NCI-H2081 treated with DMSO at 0.1 percent for 48 hours (cell line): ENCODE measurements around the gene PCGF2.

ENCODE experiments used
- DNase-seq: peaks from one replicate; lab custom pipeline; 2025; lab: John Stamatoyannopoulos, UW

The PCGF2 gene

DNA sequence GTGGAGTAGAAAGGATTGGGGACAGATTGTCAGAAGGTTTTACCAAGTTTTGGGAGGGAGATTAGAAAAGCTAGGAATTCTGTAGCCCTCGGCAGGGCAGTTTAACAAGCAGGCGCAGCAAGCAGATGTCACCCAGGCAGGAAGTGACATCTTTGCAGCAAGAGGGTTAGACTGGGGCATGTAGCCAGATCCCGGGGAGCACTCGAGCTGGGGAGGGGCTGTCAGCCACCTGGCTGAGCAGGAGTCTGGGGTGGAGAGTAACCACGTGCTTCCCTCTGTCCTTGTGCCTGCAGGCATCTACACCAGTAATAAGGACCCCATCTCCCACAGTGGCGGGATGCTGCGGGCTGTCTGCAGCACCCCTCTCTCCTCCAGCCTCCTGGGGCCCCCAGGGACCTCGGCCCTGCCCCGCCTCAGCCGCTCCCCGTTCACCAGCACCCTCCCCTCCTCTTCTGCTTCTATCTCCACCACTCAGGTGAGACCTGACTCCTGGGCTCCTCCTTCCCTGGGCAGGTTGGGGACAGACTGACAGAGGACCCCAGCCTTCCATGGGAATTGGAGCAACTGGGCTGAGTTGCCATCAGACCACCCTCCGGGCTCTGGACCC lies 30.9 kb downstream of the PCGF2 start:
- no peak for DNase-seq

DNA sequence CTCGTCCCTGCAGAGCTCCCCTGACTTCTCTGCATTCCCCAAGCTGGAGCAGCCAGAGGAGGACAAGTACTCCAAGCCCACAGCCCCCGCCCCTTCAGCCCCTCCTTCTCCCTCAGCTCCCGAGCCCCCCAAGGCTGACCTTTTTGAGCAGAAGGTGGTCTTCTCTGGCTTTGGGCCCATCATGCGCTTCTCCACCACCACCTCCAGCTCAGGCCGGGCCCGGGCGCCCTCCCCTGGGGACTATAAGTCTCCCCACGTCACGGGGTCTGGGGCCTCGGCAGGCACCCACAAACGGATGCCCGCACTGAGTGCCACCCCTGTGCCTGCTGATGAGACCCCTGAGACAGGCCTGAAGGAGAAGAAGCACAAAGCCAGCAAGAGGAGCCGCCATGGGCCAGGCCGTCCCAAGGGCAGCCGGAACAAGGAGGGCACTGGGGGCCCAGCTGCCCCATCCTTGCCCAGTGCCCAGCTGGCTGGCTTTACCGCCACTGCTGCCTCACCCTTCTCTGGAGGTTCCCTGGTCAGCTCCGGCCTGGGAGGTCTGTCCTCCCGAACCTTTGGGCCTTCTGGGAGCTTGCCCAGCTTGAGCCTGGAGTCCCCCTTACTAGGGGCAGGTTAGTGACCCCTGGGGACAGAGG lies 31.6 kb downstream of the PCGF2 start:
- DNase-seq: no peak

DNA sequence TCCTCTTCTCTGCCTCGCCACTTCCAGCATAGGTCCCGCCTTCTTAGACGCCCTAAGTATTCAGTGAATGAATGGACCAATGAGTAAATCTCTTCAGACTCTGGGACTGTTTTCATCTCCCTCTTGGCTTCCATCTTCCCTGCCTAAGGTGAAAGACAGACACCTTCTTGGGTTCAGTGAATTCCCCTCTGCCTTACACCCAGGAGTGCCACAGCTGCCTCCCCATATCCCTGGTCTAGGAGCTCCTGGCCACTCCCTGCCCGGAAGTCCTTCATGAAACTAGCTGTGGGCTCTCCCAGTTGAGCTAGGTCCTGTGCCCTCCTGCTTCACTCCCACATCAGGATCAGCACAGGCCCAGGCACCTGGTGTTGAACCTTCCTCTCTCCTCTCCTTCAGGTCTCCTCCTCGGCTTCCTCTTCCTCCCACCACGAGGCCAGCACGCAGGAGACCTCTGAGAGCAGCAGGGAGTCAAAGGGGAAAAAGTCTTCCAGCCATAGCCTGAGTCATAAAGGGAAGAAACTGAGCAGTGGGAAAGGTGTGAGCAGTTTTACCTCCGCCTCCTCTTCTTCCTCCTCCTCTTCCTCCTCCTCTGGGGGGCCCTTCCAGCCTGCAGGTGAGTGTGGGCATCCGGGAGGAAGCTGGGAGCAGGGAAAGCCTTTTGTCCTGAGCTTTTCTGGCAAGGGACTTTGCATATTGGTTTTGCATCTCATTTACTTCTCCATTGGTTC lies 32.8 kb downstream of the PCGF2 start:
- no peak for DNase-seq

DNA sequence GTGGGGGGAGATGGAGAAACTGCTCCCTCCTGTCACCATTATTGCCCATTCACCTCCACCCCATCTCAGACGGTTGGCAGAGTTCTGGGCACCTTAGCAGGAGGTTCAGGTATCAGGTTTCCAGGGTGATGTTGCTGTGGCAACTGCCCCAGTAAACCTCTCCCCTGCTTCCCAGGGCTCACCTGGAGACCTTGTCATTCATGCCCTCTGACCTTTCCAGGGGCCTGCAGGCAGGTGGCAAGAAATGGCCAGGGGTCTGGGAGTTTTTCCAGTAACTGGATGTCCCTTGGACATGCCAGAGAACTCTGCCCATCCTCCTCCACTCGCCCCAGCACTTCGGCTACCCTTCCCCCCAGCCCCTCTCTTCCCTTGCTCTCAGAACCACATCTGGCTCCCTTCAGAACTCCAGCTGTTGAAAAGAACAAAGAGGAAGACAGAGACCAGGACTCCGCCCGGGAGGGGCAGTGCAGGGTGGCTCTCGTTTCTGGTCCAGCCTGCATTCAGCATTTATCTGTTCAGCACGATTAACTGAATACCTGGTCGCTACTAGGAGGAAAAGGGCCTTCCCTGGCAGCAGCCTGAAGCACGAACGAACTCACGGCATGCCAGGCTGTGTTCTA lies 34.6 kb downstream of the PCGF2 start:
- no peak for DNase-seq

DNA sequence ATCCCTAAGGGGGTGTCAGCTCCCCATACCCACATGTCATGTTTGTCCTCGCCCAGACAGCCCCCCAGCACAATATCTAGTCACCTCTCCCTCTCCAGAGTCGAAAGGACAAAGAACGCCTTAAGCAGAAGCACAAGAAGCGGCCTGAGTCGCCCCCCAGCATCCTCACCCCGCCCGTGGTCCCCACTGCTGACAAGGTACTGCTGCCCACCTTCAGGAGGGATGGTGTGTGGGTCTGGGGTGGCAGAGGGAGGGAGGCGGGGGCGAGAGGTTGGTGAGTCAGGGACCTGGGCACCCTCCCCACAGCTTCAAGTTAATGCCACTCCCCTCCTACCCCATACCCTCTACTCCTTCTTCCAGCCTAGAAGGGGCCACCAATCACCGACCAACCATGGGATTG lies 35.5 kb downstream of the PCGF2 start:
- DNase-seq: no peak

DNA sequence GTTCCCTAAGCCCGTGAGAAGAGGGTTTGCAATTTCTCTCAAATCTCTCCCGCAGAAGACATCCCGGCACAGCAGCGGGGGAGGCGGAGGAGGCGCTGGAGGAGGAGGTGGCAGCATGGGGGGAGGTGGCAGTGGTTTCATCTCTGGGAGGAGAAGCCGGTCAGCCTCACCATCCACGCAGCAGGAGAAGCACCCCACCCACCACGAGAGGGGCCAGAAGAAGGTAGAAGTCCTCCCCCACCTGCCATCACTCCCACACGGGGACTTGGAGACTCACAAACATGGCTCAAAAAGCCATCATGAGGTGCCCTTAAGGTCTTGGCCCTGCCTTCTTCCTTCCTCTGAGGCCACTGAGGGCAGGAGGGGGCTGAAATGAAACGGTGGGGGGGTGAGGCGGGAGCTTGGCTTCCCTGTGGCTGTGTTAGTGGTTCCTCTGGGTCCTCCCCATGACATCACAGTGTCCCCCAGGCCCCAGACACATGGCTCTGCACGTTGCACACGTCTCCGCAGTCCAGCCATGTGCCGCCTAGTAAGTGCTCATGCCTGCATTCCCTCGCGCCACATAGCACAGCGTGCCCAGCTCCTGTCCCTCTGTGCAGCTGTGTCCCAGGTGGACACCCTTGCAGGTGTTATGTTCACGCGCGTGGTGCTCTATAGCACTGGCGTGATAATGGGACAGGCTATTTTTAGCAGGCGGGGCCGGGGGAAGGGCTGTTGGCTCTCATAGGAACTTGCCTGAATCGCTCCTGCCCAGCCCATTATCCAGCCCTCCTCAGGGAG lies 36.2 kb downstream of the PCGF2 start:
- no peak for DNase-seq

DNA sequence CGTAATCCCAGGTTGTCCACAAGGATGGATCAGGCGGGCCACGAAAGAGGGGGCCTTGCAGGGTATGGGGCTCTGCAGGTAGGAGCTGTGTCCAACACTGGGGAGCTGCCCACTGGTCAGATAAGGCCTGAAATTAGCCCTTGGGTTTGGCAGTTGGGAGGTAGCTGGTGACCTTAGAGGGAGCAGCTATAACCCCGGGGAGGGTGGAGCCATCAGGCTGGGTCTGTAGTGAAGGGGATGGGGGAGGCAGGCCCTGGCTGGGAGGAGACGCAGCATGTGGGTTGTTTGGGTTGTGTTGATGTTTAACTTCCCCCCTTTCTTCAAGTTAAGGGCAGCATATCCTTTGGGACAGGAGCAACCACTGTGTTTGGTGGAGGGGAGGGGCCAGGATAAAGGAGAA lies 37.2 kb downstream of the PCGF2 start:
- DNase-seq: no peak

DNA sequence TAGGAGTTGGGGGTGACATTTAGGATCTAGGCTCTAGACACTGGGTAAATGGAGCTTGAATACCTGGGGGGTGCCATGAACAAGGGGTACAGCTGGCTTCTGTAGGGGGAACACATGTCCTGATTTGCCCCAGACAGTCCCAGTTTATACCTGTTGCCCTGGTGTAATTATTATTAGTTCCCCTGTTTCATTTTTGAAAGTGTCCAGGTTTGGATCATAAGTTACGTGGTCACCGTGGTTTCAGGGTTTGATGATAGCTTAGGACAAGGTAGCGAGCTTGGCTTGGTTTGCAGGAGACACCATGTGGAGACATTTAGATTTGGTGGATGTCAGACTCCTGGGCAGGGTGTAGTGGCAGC lies 37.6 kb downstream of the PCGF2 start:
- DNase-seq: no peak

DNA sequence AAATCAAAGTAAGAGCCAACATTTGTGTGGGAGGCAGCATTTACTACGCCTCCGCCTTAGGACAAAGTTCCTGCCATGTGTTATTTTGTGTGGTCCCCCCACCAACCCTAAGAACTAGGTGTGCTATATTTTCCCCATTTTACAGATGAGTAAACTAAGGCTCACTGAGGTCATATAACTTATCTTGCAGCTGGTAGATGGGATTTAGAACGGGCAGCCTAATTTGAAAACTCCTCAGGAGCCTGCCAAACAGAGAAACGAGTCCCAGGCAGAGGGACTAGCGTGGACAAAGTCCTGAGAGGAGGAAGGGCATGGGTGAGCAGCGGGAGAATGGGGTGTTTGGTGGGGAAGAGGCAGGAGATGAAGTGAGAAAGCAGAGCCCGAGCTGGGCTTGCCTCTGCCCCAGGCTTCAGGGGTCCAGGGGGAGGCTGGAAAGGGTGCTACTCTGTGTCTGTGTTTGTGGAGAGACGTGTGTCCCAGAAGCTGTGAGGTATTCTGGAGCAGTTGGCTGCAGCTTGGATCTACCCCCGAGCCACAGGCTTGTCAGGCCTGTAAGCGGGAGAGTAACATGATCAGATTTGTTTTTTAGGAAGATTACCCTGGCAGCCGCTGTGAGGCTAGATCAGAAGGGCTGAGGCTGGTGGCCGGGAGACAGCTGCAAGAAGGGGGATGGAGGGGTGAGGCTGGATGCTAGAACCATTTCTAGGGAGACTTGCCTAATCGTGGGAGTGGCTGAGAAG lies 38.1 kb downstream of the PCGF2 start:
- DNase-seq: no peak

DNA sequence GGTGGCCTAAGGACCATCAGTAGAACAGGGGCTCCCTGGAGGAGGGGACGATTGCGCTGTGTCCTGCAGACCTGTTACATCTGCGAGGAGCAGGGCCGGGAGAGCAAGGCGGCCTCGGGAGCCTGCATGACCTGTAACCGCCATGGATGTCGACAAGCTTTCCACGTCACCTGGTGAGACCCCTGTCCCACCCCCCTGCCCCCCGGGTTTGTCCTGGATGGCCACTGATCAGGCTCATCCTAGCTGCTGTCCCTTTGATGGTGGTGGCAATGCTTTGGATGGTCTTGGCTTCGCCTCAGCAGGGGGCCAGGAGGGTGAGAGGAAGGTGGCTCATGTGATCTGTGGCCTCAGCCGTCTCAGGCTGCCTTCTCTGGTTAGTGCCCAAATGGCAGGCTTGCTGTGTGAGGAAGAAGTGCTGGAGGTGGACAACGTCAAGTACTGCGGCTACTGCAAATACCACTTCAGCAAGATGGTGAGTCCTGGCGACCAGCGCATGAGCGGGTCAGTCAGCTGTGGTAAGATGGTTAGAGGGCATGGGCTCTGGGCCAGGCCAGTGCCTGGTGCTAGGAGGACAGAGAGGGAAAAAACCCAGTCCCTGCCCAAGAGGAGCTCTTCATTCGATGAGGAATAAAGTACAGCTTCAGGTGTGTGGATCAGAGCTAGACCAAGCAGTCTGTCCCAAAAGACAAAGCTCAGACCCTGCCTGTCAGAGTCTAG lies 38.9 kb downstream of the PCGF2 start:
- no peak for DNase-seq

DNA sequence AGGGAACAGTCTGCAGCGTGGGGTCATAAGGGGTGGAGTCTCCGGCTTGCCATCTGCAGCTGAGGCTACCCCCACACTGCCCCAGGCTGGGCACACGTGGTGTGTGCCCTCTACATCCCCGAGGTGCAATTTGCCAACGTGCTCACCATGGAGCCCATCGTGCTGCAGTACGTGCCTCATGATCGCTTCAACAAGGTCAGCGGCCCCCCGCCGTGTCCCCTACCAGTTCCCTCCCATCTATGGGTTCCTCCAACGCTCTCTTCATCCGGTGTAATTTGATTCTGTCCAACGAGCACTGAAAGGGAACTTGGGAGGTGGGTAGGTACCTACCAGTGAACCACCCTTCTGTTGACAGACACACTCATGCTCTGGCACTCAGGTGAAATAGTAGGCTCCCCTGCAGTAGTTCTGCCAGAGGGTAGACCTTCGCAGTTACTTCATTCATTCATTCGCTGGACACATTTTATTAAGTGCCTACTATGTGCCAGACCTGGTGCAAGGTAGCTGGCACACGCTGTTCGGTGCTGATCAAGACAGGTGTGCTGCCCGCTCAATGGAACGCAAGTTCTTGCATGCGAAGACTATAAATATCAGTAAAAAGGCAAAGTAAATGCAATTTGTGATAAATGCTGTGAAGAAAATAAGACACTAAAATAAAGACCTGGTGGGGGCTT lies 40.3 kb downstream of the PCGF2 start:
- DNase-seq: no peak

DNA sequence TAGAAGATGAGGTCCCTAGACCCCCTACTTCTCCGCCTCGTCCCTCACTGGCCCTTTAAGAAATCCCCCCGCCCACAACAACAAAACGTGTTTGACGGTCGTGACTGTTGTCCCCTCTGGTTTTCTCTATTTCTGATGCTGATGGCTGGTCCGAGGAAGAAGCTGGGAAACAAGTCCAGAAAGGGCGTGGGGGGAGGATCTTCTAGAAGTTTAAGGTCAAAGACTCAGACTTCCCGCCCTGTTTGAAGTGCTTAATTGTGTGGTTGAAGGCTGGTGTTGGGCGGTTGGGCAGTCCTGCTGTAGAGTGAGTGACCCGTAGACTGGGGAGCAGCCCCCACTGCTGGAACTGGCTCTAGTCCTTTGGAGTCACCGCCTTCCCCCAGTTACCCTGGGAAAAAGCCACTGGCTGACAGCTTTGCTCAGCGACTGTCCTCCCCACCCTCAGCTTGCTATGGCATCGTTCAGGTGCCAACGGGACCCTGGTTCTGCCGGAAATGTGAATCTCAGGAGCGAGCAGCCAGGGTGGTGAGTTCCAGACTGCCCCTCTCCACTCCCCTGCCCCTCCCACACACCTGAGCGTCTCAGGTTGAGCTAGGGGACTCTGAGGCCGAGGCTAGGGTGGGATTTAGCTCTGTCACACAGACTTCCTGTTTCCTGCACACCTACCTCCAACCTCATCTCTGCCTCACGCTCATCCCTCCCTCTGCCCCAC lies 41.5 kb downstream of the PCGF2 start:
- no peak for DNase-seq

DNA sequence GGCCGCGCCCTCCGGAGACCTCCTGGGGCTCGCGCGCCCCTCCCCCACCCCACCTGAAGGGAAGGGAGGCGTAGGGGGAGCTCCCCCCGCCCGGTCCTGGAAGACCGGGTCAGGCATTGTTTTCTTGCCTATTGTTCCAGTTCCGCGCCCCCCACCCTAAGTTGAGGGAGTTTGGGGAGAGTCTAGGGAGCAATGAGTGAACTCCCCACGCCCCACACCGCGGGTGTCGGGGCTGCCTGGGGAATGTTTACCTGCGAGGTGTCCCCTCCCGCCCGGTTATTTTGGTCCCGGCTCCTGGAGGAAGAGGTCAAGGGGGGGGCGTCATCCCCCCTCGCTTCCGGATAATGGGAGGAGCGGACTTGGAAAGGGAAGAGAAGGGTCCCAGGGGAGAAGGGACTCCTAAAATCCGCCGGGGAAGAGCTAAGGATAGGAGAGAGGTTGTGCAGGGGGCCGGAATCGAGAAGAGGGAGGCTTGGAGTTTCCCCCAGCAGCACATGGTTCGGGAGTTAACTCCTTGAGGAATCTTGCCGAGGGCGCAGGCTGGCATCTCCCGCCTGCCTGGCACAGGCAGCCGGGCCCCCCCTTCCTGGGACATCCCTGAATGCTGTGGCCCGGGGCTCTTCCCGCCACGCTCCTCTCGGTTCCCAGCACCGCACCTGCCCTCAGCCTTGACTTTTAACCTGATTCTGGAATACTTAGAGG lies 42.2 kb downstream of the PCGF2 start:
- DNase-seq: no peak

DNA sequence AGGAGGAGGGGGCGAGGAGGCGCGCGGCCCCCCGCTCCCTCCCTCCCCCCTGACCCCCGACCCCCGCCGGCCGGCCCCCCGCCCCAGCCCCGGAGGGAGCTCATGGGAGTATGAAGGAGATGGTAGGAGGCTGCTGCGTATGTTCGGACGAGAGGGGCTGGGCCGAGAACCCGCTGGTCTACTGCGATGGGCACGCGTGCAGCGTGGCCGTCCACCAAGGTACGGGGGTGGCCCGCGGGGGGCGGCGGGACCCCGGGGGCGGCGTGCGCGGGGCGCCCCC lies 42.7 kb downstream of the PCGF2 start:
- no peak for DNase-seq

DNA sequence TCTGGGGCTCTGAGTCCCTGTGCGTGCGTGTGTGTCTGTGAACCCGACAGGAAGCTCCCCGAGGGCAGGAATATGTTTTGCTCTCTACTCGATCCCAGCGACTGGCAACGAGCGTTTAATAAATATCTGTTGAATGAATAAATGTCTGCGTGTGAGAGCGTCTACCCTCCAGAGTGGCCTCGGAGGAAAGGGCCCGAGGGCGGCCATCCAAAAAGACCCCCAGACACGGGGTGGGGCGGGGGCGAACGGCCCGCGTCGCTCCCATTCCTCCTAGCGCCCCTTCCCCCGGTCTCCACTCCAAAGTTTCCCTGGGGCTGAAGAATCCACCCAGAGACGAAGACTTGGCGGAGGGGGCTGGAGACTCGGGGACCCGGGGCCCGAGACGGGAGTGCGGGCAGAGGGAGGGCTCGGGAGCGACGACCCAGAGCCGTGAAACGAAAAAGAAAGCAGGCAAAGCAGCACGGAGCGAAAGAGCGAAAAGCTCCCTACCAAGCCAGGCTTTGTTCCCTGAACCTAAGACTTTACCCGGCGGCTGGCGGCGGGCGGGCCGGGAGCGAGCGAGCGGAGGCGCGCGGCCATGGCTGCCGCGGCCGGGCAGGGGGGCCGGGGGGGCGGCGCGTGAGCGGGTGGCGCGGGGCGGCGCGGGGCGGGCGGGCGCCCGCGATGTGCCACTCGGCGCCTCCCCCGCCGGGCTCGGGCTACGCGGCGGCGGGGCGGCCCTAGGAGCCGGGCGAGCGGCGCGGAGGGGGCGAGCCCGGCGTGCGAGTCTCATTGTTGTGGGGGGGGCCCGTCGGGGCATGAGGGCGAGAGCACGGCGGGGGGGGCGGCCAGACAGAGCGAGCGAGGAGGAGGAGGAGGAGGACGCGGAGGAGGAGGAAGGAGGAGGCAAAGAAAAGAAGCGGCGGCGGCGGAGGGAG lies 43.3 kb downstream of the PCGF2 start, which contains the start of gene MLLT6:
TSS of gene MLLT6 (plus strand) at position 668 of the 917 bp plus-strand sequence. CDS start 360 bp downstream, outside the sequence.
- DNase-seq: peak; percentile 61

DNA sequence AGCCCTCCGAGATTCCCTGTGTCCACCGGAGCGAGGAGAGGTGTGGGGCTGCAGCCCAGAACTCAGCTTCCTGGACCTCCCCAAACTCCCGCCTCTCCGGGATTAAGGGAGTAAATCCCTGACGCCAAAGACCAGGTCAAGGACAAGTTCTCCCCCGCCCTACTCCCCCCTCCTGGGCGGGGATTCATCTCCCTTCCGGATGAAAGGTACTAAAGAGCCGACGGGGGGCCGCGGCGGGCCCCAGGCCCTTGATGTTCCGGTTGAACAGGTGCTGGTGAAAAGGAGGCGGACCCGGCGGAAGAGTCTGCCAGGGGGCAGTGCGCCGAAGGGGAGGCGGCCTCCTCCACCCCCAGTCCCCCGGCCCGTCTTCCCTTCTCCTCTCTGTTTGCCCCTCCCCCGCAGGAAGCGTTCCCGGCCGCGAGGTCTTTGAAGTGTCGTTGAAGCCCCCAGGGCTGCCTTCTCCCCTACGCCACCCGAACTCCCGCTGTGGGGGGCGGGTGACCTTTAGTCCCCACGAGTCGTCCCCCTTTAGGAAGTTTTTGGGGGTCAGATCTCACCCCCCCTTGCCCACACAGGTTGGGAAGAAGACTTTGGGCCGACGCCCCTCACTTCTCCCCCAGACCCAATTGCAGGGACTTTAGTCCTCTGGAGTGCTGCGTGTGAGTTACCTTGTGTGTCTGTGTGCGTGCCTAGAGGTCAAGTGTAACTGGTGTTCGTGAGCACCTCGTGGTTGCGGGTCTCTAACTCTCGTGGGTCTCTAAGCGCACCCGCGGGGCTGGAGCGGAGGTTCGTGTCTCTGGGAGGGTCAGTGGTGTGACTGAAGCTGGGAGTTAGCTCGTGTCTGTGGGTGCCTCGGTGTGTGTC lies 44.2 kb downstream of the PCGF2 start:
- DNase-seq: peak; percentile 90
